Stomach (tissue), 9 donors: ENCODE data around the gene PEA15. TPM values are rescaled to one million over a fixed set of nuclear protein-coding genes. Genes with fewer than 3 reads are reported as not detected.

Experiments used
- DNase-seq, 2 donors: peaks; one replicate each; pipeline versions ENCODE4 v3.0.0 to v3.0.0-alpha.2; 2013 to 2019
- H3K27ac ChIP-seq, 5 donors: fragments of 200-600 bp in 4 of 5; sonication (generic) in 4 of 5; one replicate each; pipeline ENCODE4 v1.5.1; 2013 to 2019; ENCODE audit warnings: mild to moderate bottlenecking in 1 of 5, moderate library complexity in 1 of 5
- H3K27me3 ChIP-seq, 3 donors: fragments of 200-600 bp; sonication (generic); one replicate each; pipeline ENCODE4 v1.5.1; 2017 to 2019; ENCODE audit warnings: mixed run types in 1 of 3
- H3K36me3 ChIP-seq, 4 donors: fragments of 200-600 bp; sonication (generic); 1 replicate in 3 of 4; 2 replicates in 1 of 4; pipeline ENCODE4 v1.5.1; 2016 to 2019
- H3K4me1 ChIP-seq, 4 donors: fragments of 200-600 bp; sonication (generic); one replicate each; pipeline ENCODE4 v1.5.1; 2016 to 2019
- H3K4me3 ChIP-seq, 4 donors: fragments of 200-600 bp; sonication (generic) in 3 of 4; one replicate each; pipeline ENCODE4 v1.5.1; 2016 to 2019; ENCODE audit warnings: mild to moderate bottlenecking in 1 of 4
- H3K9me3 ChIP-seq, 4 donors: fragments of 200-600 bp; sonication (generic); one replicate each; pipeline ENCODE4 v1.5.1; 2016 to 2019
- EP300 ChIP-seq: sonication (generic); formaldehyde crosslinking; IDR thresholded peaks from one replicate; pipeline ENCODE4 v1.6.1; 2017; ENCODE audit warnings: antibody characterized with exemption
- POLR2A ChIP-seq, 4 donors: fragments of 450-650 bp; IDR thresholded peaks; one replicate each; pipeline ENCODE4 v1.6.1; 2016; ENCODE audit warnings: antibody characterized with exemption in 4 of 4, control low read depth in 2 of 4, mild to moderate bottlenecking in 1 of 4, moderate library complexity in 1 of 4
- POLR2AphosphoS5 ChIP-seq, 3 donors: sonication (generic); formaldehyde crosslinking; IDR thresholded peaks; one replicate each; pipeline ENCODE4 v1.6.1; 2016; ENCODE audit warnings: antibody characterized with exemption in 3 of 3
- WGBS, 5 donors: extraction: QIAGEN DNeasy Blood & Tissue Kit in 3 of 5; methylation state at CpG; one replicate each; pipeline versions ENCODE4 v1.1.5 to v1.1.7; 2013 to 2018; 5-methylcytosine and 5-hydroxymethylcytosine counted together
- intact Hi-C: fragments of 100-400 bp; cut with DNase I; formaldehyde crosslinking; loops from one replicate; pipeline ENCODE4 v1.15.1; 2023; ENCODE audit warnings: low total_unique reads
- polyA plus RNA-seq, 3 donors: library from polyadenylated mRNA; stranded (reverse); fragments of 200-250 nt; gene quantifications; one replicate each; pipeline ENCODE4 v1.2.3, GENCODE V29; 2013
- total RNA-seq, 5 donors: library from RNA; depleted of rRNA; stranded (reverse); fragments of >200 nt; gene quantifications; one replicate each; pipeline versions ENCODE4 v1.1.0 to v1.2.3, GENCODE V29; 2014 to 2016
- TF ChIP-seq, protein P1 (sequence below), 7 experiments: fragments of 450-650 bp in 4 of 7; fragments of 200-600 bp in 3 of 7; sonication (generic) in 3 of 7; IDR thresholded peaks; one replicate each; pipeline ENCODE4 v1.5.1; 2016 to 2019; ENCODE audit warnings: antibody characterized with exemption in 7 of 7, control low read depth in 2 of 7, mild to moderate bottlenecking in 1 of 7
- donor health status: healthy with polysubstance abuse.
- donor health status: Bipolar disorder and iron deficiency.
- donor health status: healthy.

Gene PEA15
- total and polyA plus RNA-seq, 8 donors = 26.3 to 127 (median 58.0) TPM

- DNase-seq = no peak
- TF ChIP-seq EP300 = no peak
- no peak for TF ChIP-seq POLR2AphosphoS5 (IDR thresholded peaks at IDR 0.05)
- TF ChIP-seq POLR2A (IDR thresholded peaks at IDR 0.05) = no peak
- TF ChIP-seq, protein P1, sequence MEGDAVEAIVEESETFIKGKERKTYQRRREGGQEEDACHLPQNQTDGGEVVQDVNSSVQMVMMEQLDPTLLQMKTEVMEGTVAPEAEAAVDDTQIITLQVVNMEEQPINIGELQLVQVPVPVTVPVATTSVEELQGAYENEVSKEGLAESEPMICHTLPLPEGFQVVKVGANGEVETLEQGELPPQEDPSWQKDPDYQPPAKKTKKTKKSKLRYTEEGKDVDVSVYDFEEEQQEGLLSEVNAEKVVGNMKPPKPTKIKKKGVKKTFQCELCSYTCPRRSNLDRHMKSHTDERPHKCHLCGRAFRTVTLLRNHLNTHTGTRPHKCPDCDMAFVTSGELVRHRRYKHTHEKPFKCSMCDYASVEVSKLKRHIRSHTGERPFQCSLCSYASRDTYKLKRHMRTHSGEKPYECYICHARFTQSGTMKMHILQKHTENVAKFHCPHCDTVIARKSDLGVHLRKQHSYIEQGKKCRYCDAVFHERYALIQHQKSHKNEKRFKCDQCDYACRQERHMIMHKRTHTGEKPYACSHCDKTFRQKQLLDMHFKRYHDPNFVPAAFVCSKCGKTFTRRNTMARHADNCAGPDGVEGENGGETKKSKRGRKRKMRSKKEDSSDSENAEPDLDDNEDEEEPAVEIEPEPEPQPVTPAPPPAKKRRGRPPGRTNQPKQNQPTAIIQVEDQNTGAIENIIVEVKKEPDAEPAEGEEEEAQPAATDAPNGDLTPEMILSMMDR (IDR thresholded peaks at IDR 0.05) = no peak
- Histone ChIP-seq H3K9me3 (no peaks in the 10 kb centered on the region), H3K36me3 (peaks cover 23 to 59% (median 53%) of the 10 kb centered on the region in 4 donors), H3K27me3 (no peaks in the 10 kb centered on the region), H3K4me1 (peaks cover 5 to 60% (median 11%) of the 10 kb centered on the region in 4 donors), H3K4me3 (no peak overlapping the region), H3K27ac (no peak overlapping the region)
- intact Hi-C loops = no loop called here
These were observed 38.6 kb downstream of the PEA15 start for GRCh38 chr1:160243767-160244166.

- intact Hi-C loops = no loop called here
- Histone ChIP-seq H3K36me3 (peaks cover 20 to 55% (median 49%) of the 10 kb centered on the region in 4 donors), H3K4me1 (peaks cover 5 to 60% (median 11%) of the 10 kb centered on the region in 4 donors), H3K27me3 (no peaks in the 10 kb centered on the region), H3K9me3 (no peaks in the 10 kb centered on the region), H3K4me3 (no peak overlapping the region), H3K27ac (no peak overlapping the region)
- TF ChIP-seq, protein P1 (IDR thresholded peaks at IDR 0.05) = no peak
- TF ChIP-seq POLR2AphosphoS5 (IDR thresholded peaks at IDR 0.05) (no peak), EP300 (no peak), POLR2A (IDR thresholded peaks at IDR 0.05) (no peak)
- no peak for DNase-seq
- 60 to 98% (median 83%) methylated on average over 1 of the region's 1 CpG for WGBS, 5 donors
These were observed 39.0 kb downstream of the PEA15 start for GRCh38 chr1:160244209-160244608.

DNA sequence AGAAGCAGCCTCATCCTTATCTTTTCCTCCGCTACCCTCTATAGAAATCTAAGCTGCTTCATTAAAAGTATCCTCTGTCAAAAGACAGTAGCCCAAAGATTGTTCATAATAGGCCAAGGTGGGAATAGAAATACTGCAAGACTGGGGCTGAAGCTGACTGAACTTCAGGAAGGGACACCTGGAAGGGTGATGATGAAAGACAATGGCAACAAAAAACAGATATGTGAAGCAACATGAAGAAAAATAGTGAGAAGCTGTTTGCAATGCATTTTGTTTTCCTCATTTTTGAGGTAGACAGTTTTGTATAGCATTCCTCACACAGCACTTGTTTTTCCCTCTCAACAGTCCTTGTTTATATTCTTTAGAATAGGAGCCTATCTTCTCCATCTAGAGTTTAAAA lies 40.2 kb downstream of the PEA15 start:
- Histone ChIP-seq H3K27me3 (no peaks in the 10 kb centered on the region), H3K4me1 (peaks cover 5 to 60% (median 11%) of the 10 kb centered on the region in 4 donors), H3K27ac (no peak overlapping the region), H3K36me3 (peaks cover 11 to 46% (median 38%) of the 10 kb centered on the region in 4 donors), H3K9me3 (no peaks in the 10 kb centered on the region), H3K4me3 (no peak overlapping the region)
- no peak for DNase-seq
- WGBS, 5 donors = 81 to 98% (median 89%) methylated on average over 1 of the region's 1 CpG
- TF ChIP-seq EP300 = no peak
- TF ChIP-seq POLR2A (IDR thresholded peaks at IDR 0.05) = no peak
- TF ChIP-seq, protein P1 (IDR thresholded peaks at IDR 0.05) = no peak
- TF ChIP-seq POLR2AphosphoS5 (IDR thresholded peaks at IDR 0.05) = no peak
- intact Hi-C loops = no loop called here

DNA sequence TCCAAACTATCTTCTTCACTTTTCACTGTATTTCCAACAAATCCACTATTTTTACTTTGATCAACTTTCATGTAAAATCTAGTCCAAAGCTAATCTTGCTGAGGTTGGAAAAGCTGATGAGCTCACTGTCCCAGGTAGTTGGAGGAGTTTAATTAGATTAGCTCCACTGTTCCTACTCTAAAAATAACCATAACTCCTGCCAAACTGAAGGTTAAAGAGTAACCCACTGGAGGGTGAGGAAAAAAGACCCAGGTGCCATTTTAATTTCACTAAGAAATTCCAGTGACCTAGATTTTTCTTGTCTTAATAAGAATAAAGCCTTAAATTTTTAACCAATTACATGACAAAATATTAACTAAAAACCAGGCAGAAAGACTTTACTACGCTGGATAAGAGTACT lies 41.9 kb downstream of the PEA15 start:
- no peaks in the 10 kb centered on the region for H3K9me3 ChIP-seq
- H3K4me1 ChIP-seq = peaks cover 5 to 70% (median 23%) of the 10 kb centered on the region in 4 donors
- TF ChIP-seq, protein P1 (IDR thresholded peaks at IDR 0.05) = no peak
- TF ChIP-seq POLR2A (IDR thresholded peaks at IDR 0.05) (no peak), POLR2AphosphoS5 (IDR thresholded peaks at IDR 0.05) (no peak), EP300 (no peak)
- no peak overlapping the region for H3K4me3 ChIP-seq
- DNase-seq = no peak
- no peak overlapping the region for H3K27ac ChIP-seq
- WGBS, 5 donors = 88 to 100% (median 94%) methylated on average over 1 of the region's 1 CpG
- no peaks in the 10 kb centered on the region for H3K27me3 ChIP-seq
- H3K36me3 ChIP-seq = peaks cover 11 to 29% (median 26%) of the 10 kb centered on the region in 4 donors
- intact Hi-C loops = no loop called here
